B cell (primary cell): Measurements from ENCODE around the gene GABRQ. TPM values are rescaled to one million over a fixed set of nuclear protein-coding genes. Genes with fewer than 3 reads are reported as not detected.

Source experiments
- ATAC-seq: fragments of 200-7000 bp; cut with Tn5 transposase; one replicate; pipeline ENCODE4 v1.10.0; 2021; ENCODE audit warnings: low read depth, mild to moderate bottlenecking, moderate number of reproducible peaks, moderate library complexity
- CTCF ChIA-PET: fragments of 350-600 bp; sonication (Branson Sonifier 250); formaldehyde crosslinking; loops from one replicate; lab custom pipeline; 2021; ENCODE audit warnings: antibody characterized with exemption, inconsistent platforms; lab: Charles Lee
- POLR2A ChIA-PET: fragments of 350-600 bp; sonication (Branson Sonifier 250); formaldehyde crosslinking; loops from one replicate; lab custom pipeline; 2021; ENCODE audit warnings: antibody characterized with exemption; lab: Charles Lee
- DNase-seq: peaks from one replicate; pipeline ENCODE4 v3.0.0; 2013
- H2AFZ ChIP-seq: 2 replicates; pipeline ENCODE4 v1.6.1; 2012; ENCODE audit warnings: mild to moderate bottlenecking, low read depth, low read length; ENCODE audit not compliant: insufficient read depth, poor library complexity, severe bottlenecking
- H3K27ac ChIP-seq, 2 donors: 1 replicate in 1 of 2; 2 replicates in 1 of 2; pipeline ENCODE4 v1.5.1; 2012 to 2013; ENCODE audit warnings: low read length in 2 of 2, mild to moderate bottlenecking in 2 of 2, moderate library complexity in 1 of 2
- H3K27me3 ChIP-seq, 4 experiments: fragments of 200-600 bp in 1 of 4; sonication (generic) in 1 of 4; replicated peaks in 1 of 4; 1 replicate in 2 of 4; 2 replicates in 2 of 4; pipeline versions ENCODE4 v1.6.1 to v1.7.0; 2013 to 2016; ENCODE audit warnings: low read length in 3 of 4, mild to moderate bottlenecking in 2 of 4, mixed read lengths in 1 of 4, moderate library complexity in 1 of 4; ENCODE audit not compliant: insufficient read depth in 4 of 4, control insufficient read depth in 3 of 4; ENCODE audit errors: control extremely low read depth in 1 of 4
- H3K36me3 ChIP-seq, 2 experiments: replicated peaks in 1 of 2; 1 replicate in 1 of 2; 2 replicates in 1 of 2; pipeline versions ENCODE4 v1.6.1 to v1.7.1; 2013; ENCODE audit warnings: low read length in 1 of 2; ENCODE audit not compliant: insufficient read depth in 2 of 2, control insufficient read depth in 1 of 2; ENCODE audit errors: control extremely low read depth in 1 of 2, extremely low read depth in 1 of 2
- H3K4me1 ChIP-seq, 2 donors: fragments of 200-600 bp in 1 of 2; sonication (generic) in 1 of 2; 1 replicate in 1 of 2; 2 replicates in 1 of 2; pipeline versions ENCODE4 v1.5.1 to v1.6.1; 2013 to 2017; ENCODE audit warnings: low read length in 2 of 2; ENCODE audit not compliant: control insufficient read depth in 2 of 2, insufficient read depth in 2 of 2
- H3K4me2 ChIP-seq: replicated peaks from 2 replicates; pipeline ENCODE3; 2012; ENCODE audit warnings: mild to moderate bottlenecking, low read depth, low read length; ENCODE audit not compliant: poor library complexity, severe bottlenecking
- H3K4me3 ChIP-seq, 5 experiments: fragments of 200-600 bp in 1 of 5; sonication (generic) in 1 of 5; 1 replicate in 3 of 5; 2 replicates in 2 of 5; pipeline versions ENCODE4 v1.5.1 to v1.7.0; 2011 to 2016; ENCODE audit warnings: low read length in 4 of 5, mild to moderate bottlenecking in 4 of 5, low read depth in 2 of 5, control low read depth in 1 of 5, moderate library complexity in 1 of 5; ENCODE audit not compliant: insufficient read depth in 1 of 5; ENCODE audit errors: control extremely low read depth in 1 of 5, extremely low read depth in 1 of 5
- H3K79me2 ChIP-seq: fragments of 200-600 bp; sonication (generic); one replicate; pipeline ENCODE4 v1.6.0; 2016; ENCODE audit warnings: low read length; ENCODE audit not compliant: control insufficient read depth, insufficient read depth
- H3K9ac ChIP-seq: fragments of 200-600 bp; sonication (generic); 2 replicates; pipeline ENCODE4 v1.6.1; 2017; ENCODE audit warnings: mild to moderate bottlenecking, low read length, moderate library complexity
- H3K9me3 ChIP-seq, 3 donors: one replicate each; pipeline versions ENCODE4 v1.6.1 to v1.7.1; 2013; ENCODE audit warnings: low read length in 2 of 3; ENCODE audit not compliant: control insufficient read depth in 2 of 3, insufficient read depth in 1 of 3; ENCODE audit errors: control extremely low read depth in 1 of 3
- H4K20me1 ChIP-seq: 2 replicates; pipeline ENCODE4 v1.6.0; 2012; ENCODE audit warnings: mild to moderate bottlenecking, low read length; ENCODE audit not compliant: insufficient read depth, control insufficient read depth, poor library complexity, severe bottlenecking
- H3K27ac Mint-ChIP-seq: one replicate; pipeline ENCODE4 v1.8.0; 2021; ENCODE audit warnings: mixed read lengths
- H3K27me3 Mint-ChIP-seq: one replicate; pipeline ENCODE4 v1.8.0; 2021; ENCODE audit warnings: mixed read lengths
- H3K4me1 Mint-ChIP-seq: one replicate; pipeline ENCODE4 v1.8.0; 2021; ENCODE audit warnings: mixed read lengths
- H3K4me3 Mint-ChIP-seq: one replicate; pipeline ENCODE4 v1.8.0; 2021; ENCODE audit warnings: mixed read lengths
- H3K9me3 Mint-ChIP-seq: one replicate; pipeline ENCODE4 v1.8.0; 2022; ENCODE audit warnings: mixed read lengths; ENCODE audit not compliant: insufficient read depth
- EZH2 ChIP-seq: IDR thresholded peaks from 2 replicates; pipeline ENCODE4 v1.6.1; 2012; ENCODE audit warnings: borderline replicate concordance, low read depth, mild to moderate bottlenecking, moderate library complexity, low read length; ENCODE audit not compliant: insufficient read depth, poor library complexity, severe bottlenecking
- WGBS: methylation state at CpG from one replicate; pipeline ENCODE4 v1.1.5; 2013; ENCODE audit warnings: missing lambda C conversion rate; ENCODE audit not compliant: insufficient coverage; 5-methylcytosine and 5-hydroxymethylcytosine counted together
- intact Hi-C: fragments of 100-400 bp; cut with micrococcal nuclease; formaldehyde crosslinking; loops from one replicate; pipeline ENCODE4 v1.10.0; 2022
- polyA plus RNA-seq: library from polyadenylated mRNA; depleted of rRNA; stranded (reverse); fragments of >200 nt; gene quantifications from 2 replicates; pipeline ENCODE4 v1.2.3, GENCODE V29; 2012
- total RNA-seq, 2 donors: library from RNA; stranded (reverse); fragments of 120-200 nt in 1 of 2; gene quantifications; 1 replicate in 1 of 2; 2 replicates in 1 of 2; pipeline versions ENCODE4 v1.2.3 to v1.2.4, GENCODE V29; 2013 to 2022
- TF ChIP-seq, protein P1 (sequence below): fragments of 200-600 bp; IDR thresholded peaks from one replicate; pipeline ENCODE4 v1.8.0; 2022; ENCODE audit warnings: antibody characterized with exemption, mild to moderate bottlenecking

Gene GABRQ
- total and polyA plus RNA-seq, 2 donors (not counting 1 experiment from before 2014, with no cell fraction given), result not detected

- WGBS, result 97% methylated on average over 8 of the region's 18 CpGs
- Histone ChIP-seq H3K9ac (no peak overlapping the region), H2AFZ (no peak overlapping the region), H3K4me1 (no peaks in the 10 kb centered on the region), H3K27me3 (peaks cover 0 to 12% (median 0%) of the 10 kb centered on the region in 4 experiments), H3K9me3 (no peaks in the 10 kb centered on the region), H3K27ac (no peak overlapping the region), H3K4me2 (no peak overlapping the region), H4K20me1 (no peaks in the 10 kb centered on the region), H3K79me2 (no peaks in the 10 kb centered on the region), H3K36me3 (no peaks in the 10 kb centered on the region), H3K4me3 (no peak overlapping the region)
- ATAC-seq, result no peak
- H3K4me3 Mint-ChIP-seq, result no peak overlapping the region
- intact Hi-C loops, result no loop called here
- no peak for DNase-seq
- TF ChIP-seq, protein P1, sequence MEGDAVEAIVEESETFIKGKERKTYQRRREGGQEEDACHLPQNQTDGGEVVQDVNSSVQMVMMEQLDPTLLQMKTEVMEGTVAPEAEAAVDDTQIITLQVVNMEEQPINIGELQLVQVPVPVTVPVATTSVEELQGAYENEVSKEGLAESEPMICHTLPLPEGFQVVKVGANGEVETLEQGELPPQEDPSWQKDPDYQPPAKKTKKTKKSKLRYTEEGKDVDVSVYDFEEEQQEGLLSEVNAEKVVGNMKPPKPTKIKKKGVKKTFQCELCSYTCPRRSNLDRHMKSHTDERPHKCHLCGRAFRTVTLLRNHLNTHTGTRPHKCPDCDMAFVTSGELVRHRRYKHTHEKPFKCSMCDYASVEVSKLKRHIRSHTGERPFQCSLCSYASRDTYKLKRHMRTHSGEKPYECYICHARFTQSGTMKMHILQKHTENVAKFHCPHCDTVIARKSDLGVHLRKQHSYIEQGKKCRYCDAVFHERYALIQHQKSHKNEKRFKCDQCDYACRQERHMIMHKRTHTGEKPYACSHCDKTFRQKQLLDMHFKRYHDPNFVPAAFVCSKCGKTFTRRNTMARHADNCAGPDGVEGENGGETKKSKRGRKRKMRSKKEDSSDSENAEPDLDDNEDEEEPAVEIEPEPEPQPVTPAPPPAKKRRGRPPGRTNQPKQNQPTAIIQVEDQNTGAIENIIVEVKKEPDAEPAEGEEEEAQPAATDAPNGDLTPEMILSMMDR, result no peak
- TF ChIP-seq EZH2, result no peak
- peaks cover 21% of the 10 kb centered on the region for H3K27me3 Mint-ChIP-seq
- CTCF ChIA-PET, result interaction anchor here (2.0 kb wide), 1 partner anchor 10 kb away, joined by 6 read pairs; no protein-coding TSS in a partner anchor
- no peak overlapping the region for H3K27ac Mint-ChIP-seq
- POLR2A ChIA-PET, result no interaction called here
- H3K4me1 Mint-ChIP-seq, result no peaks in the 10 kb centered on the region
- H3K9me3 Mint-ChIP-seq, result no peaks in the 10 kb centered on the region
Measured at GRCh38 chrX:152640034-152640818, 2.5 kb downstream of the GABRQ start.

DNA sequence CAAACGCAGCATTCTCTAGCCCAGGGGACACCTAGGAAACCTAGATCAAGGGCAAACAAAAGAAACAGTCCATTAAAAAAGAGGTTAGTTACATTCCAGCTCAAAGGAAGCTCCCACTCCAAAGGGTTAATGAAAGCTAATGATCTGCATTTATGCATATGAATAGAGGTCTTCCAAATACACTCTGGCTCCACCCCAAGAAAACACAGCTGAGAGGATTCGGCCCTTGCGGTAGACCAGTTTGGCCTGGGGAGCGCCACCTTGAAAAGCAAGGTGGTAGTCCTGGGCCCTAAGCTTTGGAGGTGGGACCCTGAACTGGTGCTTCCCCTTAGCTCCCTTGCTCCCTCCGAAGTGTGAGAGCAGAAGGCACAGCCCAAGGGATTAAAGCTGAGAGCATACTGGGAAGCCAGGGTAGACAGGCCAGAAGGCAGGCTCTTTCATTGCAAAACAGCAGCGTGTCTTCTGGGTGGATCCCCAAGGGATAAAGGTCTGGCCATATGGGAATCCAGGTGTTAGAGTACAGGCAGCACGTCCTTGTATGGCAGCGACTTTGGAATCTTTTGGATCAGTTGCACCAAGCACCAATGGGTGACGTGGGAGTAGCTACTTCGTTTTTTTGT is 3.7 kb downstream of the GABRQ start:
- DNase-seq, result no peak
- Histone ChIP-seq H3K4me1 (no peaks in the 10 kb centered on the region), H3K9ac (no peak overlapping the region), H3K27me3 (peaks cover 0 to 12% (median 0%) of the 10 kb centered on the region in 4 experiments), H3K4me3 (no peak overlapping the region), H3K27ac (no peak overlapping the region), H3K4me2 (no peak overlapping the region), H3K36me3 (no peaks in the 10 kb centered on the region), H3K79me2 (no peaks in the 10 kb centered on the region), H3K9me3 (no peaks in the 10 kb centered on the region), H2AFZ (no peak overlapping the region), H4K20me1 (no peaks in the 10 kb centered on the region)
- H3K4me1 Mint-ChIP-seq, result no peaks in the 10 kb centered on the region
- ChIA-PET POLR2A (no interaction called here), CTCF (interaction anchor here (1.8 to 2.0 kb wide), 2 partner anchors 9 to 11 kb away, joined by 5 to 6 read pairs; no protein-coding TSS in a partner anchor)
- no peak overlapping the region for H3K27ac Mint-ChIP-seq
- TF ChIP-seq, protein P1, result no peak
- TF ChIP-seq EZH2, result no peak
- H3K27me3 Mint-ChIP-seq, result peaks cover 19% of the 10 kb centered on the region
- 89% methylated on average over 4 of the region's 10 CpGs for WGBS
- ATAC-seq, result no peak
- intact Hi-C loops, result no loop called here
- H3K4me3 Mint-ChIP-seq, result no peak overlapping the region
- no peaks in the 10 kb centered on the region for H3K9me3 Mint-ChIP-seq
